ENCODE measurements around the gene PLCG2. TPM values are rescaled to one million over a fixed set of nuclear protein-coding genes. Genes with fewer than 3 reads are reported as not detected.
"Not testable (repeated sequence)": the region's sequence is repeated elsewhere in the genome, so short reads cannot be mapped to it uniquely, and the experiment has no call there.

The PLCG2 gene
- total RNA-seq, 1 donor from 2014 or later = 7.1 TPM

DNA sequence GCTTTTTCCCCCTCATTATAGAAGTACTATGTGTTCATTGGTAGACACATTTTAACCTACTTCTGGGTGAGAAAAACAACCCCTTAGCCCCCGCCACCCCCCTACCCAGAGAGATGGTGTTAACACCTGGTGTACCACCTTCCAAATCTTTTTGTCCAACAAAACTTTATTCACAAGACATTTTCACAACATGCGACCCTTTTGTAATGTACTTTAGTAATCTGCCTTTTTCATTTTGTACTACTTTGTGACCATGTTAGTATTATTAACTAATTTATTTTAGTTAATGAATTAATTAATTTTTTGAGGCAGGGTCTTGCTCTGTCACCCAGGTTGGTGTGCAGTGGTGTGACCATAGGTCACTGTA lies 20.0 kb downstream of the PLCG2 start:
- Mint-ChIP-seq H3K27me3 (ENCODE audit: low read depth) (no peaks in the 10 kb centered on the region), H3K27ac (peak overlapping the region; percentile 77), H3K9me3 (no peaks in the 10 kb centered on the region), H3K4me3 (ENCODE audit: low read depth) (no peak overlapping the region), H3K4me1 (ENCODE audit: low read depth) (peaks cover 28% of the 10 kb centered on the region), H3K36me3 (ENCODE audit: low read depth) (peaks cover 3% of the 10 kb centered on the region)
- intact Hi-C loops (cut with micrococcal nuclease) = loop anchor here (2.0 to 5.0 kb wide), 2 partner anchors 20 to 33 kb away; partner anchors contain the start of gene PLCG2
- DNase-seq (ENCODE audit: low spot score) = no peak

DNA sequence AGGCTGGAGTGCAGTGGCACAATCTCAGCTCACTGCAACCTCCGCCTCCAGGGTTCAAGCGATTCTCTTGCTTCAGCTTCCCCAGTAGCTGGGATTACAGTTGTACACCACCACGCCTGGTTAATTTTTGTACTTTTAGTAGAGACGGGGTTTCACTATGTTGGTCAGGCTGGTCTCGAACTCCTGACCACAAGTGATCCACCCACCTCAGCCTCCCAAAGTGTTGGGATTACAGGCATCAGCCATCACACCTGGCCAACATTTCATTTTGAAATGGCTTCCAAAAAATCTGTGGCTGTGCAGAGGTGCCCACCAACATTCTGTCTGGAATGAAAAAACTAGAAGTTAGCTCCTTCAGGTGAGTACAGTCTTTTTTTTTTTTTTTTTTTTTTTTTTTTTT lies 22.6 kb downstream of the PLCG2 start:
- H3K27me3 Mint-ChIP-seq (ENCODE audit: low read depth); DNase-seq (ENCODE audit: low spot score): not testable (repeated sequence)
- H3K4me1 Mint-ChIP-seq (ENCODE audit: low read depth) = peaks cover 23% of the 10 kb centered on the region

DNA sequence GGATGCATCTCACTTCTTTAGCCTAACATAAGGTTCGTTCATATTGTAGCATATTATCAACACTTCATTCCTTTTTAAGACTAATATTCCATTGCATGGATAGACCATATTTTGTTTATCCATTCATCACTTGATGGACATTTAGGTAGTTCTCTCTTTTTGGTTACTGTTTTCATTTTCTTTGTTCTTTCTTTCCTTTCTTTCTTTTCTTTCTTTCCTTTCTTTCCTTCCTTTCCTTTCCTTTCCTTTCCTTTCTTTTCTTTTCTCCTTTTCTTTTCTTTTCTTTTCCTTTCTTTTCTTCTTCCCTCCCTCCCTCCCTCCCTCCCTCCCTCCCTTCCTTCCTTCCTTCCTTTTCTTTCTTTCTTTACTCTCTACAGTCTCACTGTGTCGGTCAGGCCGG lies 24.2 kb downstream of the PLCG2 start:
- Mint-ChIP-seq H3K27ac (no peak overlapping the region), H3K9me3 (no peaks in the 10 kb centered on the region), H3K36me3 (ENCODE audit: low read depth) (peaks cover 6% of the 10 kb centered on the region), H3K27me3 (ENCODE audit: low read depth) (no peaks in the 10 kb centered on the region), H3K4me3 (ENCODE audit: low read depth) (no peak overlapping the region), H3K4me1 (ENCODE audit: low read depth) (peaks cover 19% of the 10 kb centered on the region)
- intact Hi-C loops (cut with micrococcal nuclease) = no loop called here
- no peak for DNase-seq (ENCODE audit: low spot score)

More for the DNA sequence above, 22.6 kb downstream of the PLCG2 start:
- H3K36me3 Mint-ChIP-seq (ENCODE audit: low read depth); H3K4me3 Mint-ChIP-seq (ENCODE audit: low read depth); H3K27ac Mint-ChIP-seq; H3K9me3 Mint-ChIP-seq; intact Hi-C loops (cut with micrococcal nuclease): not testable (repeated sequence)

DNA sequence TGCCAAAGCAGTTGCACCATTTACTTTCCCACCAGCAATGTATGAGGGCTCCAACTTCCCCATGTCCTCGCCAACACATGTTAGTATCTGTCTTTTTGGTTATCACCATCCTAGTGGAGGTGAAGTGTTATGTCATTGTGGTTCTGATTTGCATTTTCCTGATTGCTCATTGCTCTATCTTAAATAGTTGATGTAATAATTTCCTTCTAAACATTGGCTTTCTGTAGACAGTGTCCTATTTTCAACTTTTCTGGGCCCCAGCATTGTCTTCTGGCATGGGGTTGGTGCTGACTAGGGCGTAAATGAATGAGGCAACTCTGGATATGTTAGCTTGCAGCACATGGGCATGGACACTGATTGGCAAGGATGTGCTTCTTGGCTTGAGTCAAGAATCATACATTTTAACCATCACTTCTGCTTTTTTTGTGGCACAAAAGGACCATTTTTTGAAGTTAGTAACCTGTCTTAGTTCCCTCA lies 25.1 kb downstream of the PLCG2 start:
- no peak for DNase-seq (ENCODE audit: low spot score)
- Mint-ChIP-seq H3K27ac (no peak overlapping the region), H3K4me1 (ENCODE audit: low read depth) (peaks cover 16% of the 10 kb centered on the region), H3K27me3 (ENCODE audit: low read depth) (no peaks in the 10 kb centered on the region), H3K4me3 (ENCODE audit: low read depth) (no peak overlapping the region), H3K9me3 (no peaks in the 10 kb centered on the region), H3K36me3 (ENCODE audit: low read depth) (peaks cover 6% of the 10 kb centered on the region)
- intact Hi-C loops (cut with micrococcal nuclease) = no loop called here

DNA sequence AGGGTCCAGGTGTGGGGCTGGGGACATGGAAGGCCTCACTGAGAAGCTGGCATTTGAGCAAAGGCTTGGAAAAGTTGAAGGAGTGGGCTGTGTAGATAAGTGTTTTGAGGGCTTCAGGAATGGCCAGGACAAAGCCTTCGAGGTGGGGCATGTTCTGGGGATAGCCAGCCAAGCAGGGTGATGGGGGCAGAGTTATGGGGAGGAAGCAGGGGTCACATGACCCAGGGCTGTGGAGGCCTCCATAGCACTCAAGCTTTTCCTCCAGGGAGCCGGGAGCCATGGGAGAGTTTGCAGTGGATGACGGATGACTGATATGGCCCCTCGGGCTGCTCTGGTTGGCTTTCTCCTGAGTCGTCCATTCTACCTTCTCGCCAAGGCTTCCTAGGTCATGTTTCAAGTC lies 27.6 kb downstream of the PLCG2 start:
- H3K9me3 Mint-ChIP-seq = no peaks in the 10 kb centered on the region
- peaks cover 28% of the 10 kb centered on the region for H3K4me1 Mint-ChIP-seq (ENCODE audit: low read depth)
- DNase-seq (ENCODE audit: low spot score) = no peak
- H3K27ac Mint-ChIP-seq = no peak overlapping the region
- intact Hi-C loops (cut with micrococcal nuclease) = no loop called here
- H3K4me3 Mint-ChIP-seq (ENCODE audit: low read depth) = no peak overlapping the region
- no peaks in the 10 kb centered on the region for H3K27me3 Mint-ChIP-seq (ENCODE audit: low read depth)
- H3K36me3 Mint-ChIP-seq (ENCODE audit: low read depth) = peaks cover 3% of the 10 kb centered on the region

DNA sequence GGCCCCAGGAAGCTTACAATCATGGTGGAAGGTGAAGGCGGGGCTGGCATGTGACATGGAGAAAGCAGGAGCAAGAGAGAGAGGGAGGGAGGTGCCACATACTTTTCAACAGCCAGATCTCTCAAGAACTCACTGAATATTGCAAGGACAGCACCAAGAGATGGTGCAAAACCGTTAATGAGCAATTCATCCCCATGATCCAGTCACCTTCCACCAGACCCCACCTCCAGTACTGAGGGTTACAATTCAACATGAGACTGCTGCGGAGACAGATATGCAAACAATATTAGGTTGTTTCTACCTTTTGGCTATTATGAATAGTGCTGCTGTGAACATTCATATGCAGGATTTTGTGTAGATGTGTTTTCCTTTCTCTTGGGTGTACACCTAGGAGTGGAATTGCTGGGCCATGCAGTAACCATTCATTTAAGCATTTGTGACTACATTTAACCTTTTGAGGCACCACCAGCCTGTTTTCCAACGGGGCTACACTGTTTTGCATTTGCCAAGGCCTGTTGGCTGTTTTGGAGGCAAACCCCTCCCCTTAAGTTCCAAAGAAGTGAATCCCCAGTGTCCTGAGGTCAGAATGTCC lies 28.8 kb downstream of the PLCG2 start:
- Mint-ChIP-seq H3K9me3 (peaks cover 4% of the 10 kb centered on the region), H3K4me1 (ENCODE audit: low read depth) (peaks cover 28% of the 10 kb centered on the region), H3K36me3 (ENCODE audit: low read depth) (peaks cover 3% of the 10 kb centered on the region), H3K27me3 (ENCODE audit: low read depth) (no peaks in the 10 kb centered on the region), H3K4me3 (ENCODE audit: low read depth) (no peak overlapping the region), H3K27ac (peak overlapping the region; percentile 13)
- DNase-seq (ENCODE audit: low spot score) = no peak
- intact Hi-C loops (cut with micrococcal nuclease) = no loop called here

DNA sequence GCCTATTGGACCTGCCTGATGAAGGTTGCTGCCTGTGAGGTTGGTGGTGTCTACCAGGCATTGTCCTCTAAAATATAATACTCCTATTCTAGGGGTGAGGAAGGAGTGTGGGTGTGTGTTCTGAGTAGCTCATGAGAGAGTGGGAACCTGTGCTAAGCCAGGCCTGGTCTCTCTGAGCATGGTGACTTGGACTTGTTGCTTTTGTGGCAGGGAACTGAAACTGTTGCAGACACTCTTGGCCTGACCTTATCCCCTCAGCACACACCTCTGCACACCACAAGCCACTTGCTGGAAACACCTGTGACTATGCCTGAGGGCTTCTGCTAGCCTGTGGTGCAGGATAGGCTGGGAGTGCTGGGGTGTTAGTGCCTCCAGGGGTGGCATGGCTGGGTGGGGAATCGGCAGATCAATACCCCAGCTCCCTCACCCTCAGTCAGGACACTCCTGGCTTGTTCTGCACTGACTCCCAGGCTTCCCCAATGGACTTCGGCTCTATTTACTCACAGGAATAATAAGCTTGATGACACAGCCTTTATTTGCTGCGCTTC lies 29.9 kb downstream of the PLCG2 start:
- no peak overlapping the region for H3K4me3 Mint-ChIP-seq (ENCODE audit: low read depth)
- H3K27ac Mint-ChIP-seq = no peak overlapping the region
- H3K36me3 Mint-ChIP-seq (ENCODE audit: low read depth) = peaks cover 3% of the 10 kb centered on the region
- H3K9me3 Mint-ChIP-seq = peaks cover 7% of the 10 kb centered on the region
- intact Hi-C loops (cut with micrococcal nuclease) = no loop called here
- DNase-seq (ENCODE audit: low spot score) = no peak
- no peaks in the 10 kb centered on the region for H3K27me3 Mint-ChIP-seq (ENCODE audit: low read depth)
- peaks cover 28% of the 10 kb centered on the region for H3K4me1 Mint-ChIP-seq (ENCODE audit: low read depth)

DNA sequence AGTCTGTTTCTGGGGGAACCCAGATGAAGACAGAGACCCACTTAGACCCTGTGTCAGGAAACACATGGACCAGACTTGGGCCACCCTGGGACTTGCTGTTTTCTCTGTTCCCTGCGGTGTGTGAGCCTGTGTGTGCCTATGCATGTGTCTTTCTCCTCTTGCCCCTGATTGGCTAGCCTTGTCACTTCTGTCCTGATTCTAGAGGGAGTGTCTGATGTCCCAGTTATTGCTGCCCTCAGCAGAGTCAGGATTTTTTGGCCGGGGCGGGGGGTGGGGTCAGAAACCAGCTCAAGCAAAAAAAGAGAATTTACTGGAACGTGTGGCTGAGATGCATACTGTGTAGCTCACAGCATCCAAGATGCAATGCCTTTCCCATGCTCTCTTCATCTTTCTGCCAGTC lies 30.5 kb downstream of the PLCG2 start:
- Mint-ChIP-seq H3K4me3 (ENCODE audit: low read depth) (no peak overlapping the region), H3K27me3 (ENCODE audit: low read depth) (no peaks in the 10 kb centered on the region), H3K4me1 (ENCODE audit: low read depth) (peaks cover 25% of the 10 kb centered on the region), H3K36me3 (ENCODE audit: low read depth) (peaks cover 2% of the 10 kb centered on the region), H3K27ac (no peak overlapping the region), H3K9me3 (peaks cover 7% of the 10 kb centered on the region)
- intact Hi-C loops (cut with micrococcal nuclease) = no loop called here
- no peak for DNase-seq (ENCODE audit: low spot score)

DNA sequence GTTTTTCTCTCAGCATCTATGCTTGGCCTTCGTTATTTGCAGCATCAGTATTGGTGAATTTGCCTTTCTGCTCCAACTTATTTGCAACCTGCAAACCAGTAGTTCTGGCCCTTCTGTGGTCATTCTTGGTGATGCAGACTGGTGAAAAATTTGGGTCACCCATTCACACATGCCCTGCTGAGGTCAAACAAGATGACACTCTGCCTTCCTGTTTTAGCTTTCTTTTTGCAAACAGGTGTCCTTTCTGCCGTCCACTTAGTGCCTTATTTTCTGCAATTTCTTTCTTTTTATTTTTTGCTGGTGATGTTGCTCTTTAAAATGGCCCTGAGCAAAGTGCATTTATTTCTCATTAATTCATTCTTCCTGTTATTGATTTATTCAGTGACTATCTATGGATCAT lies 31.3 kb downstream of the PLCG2 start:
- Mint-ChIP-seq H3K27me3 (ENCODE audit: low read depth) (no peaks in the 10 kb centered on the region), H3K27ac (no peak overlapping the region), H3K4me3 (ENCODE audit: low read depth) (no peak overlapping the region), H3K9me3 (peaks cover 7% of the 10 kb centered on the region), H3K4me1 (ENCODE audit: low read depth) (peaks cover 25% of the 10 kb centered on the region), H3K36me3 (ENCODE audit: low read depth) (no peaks in the 10 kb centered on the region)
- DNase-seq (ENCODE audit: low spot score) = no peak
- intact Hi-C loops (cut with micrococcal nuclease) = no loop called here

DNA sequence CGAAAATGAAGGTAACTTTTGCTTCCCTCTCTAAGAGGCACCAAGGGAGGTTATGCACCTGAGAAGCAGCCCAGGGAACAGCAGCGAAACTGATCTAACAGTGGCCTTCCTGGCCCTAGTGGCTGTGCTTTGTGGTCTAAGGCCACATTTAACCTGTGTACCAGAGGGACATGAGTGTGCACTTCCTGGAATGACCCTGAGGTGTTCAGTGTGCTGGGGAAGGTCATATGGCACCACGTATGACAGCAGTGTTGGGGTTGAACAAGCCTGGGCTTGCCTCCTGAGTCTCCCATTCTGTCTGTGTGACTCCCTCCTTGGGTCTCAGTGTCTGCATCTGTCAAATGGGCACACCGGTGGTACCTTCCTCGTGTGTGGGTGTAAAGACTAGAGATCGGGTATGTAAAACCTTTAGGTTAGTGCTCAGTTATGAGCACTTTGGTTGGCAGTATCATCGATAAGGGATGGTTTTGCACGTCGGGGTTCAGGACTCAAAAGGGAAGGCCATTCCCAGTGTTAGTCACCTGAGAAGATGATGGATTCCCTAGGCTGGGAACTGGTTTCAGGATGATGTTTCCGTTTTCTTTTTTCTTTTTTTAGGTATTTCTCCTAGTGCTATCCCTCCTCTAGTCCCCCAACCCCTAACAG lies 31.9 kb downstream of the PLCG2 start:
- Mint-ChIP-seq H3K4me1 (ENCODE audit: low read depth) (peaks cover 25% of the 10 kb centered on the region), H3K4me3 (ENCODE audit: low read depth) (no peak overlapping the region), H3K9me3 (peaks cover 7% of the 10 kb centered on the region), H3K27ac (no peak overlapping the region), H3K36me3 (ENCODE audit: low read depth) (no peaks in the 10 kb centered on the region), H3K27me3 (ENCODE audit: low read depth) (no peaks in the 10 kb centered on the region)
- intact Hi-C loops (cut with micrococcal nuclease) = no loop called here
- DNase-seq (ENCODE audit: low spot score) = no peak

DNA sequence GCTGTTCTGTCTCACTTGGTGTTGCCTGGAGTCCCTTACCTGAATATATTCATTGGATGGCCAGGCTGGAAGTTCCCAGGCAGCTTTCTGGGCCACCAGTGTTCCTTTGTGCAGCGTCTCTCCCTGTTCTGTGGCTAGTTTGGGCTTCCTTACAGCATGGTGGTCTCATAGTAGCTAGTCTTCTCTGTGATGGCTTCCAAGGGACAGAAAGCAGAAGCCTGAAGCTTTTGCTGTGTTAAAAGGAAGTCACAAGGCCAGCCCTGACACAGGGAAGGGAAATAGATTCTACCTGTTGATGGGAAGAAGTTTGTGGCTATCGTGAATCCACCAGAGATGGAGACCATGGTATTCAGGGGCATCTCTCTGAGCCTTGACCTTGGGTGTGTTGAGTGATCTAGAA lies 34.6 kb downstream of the PLCG2 start:
- intact Hi-C loops (cut with micrococcal nuclease) = no loop called here
- no peak overlapping the region for H3K4me3 Mint-ChIP-seq (ENCODE audit: low read depth)
- H3K4me1 Mint-ChIP-seq (ENCODE audit: low read depth) = peaks cover 21% of the 10 kb centered on the region
- no peak for DNase-seq (ENCODE audit: low spot score)
- no peak overlapping the region for H3K27ac Mint-ChIP-seq
- no peaks in the 10 kb centered on the region for H3K27me3 Mint-ChIP-seq (ENCODE audit: low read depth)
- peaks cover 7% of the 10 kb centered on the region for H3K9me3 Mint-ChIP-seq
- no peaks in the 10 kb centered on the region for H3K36me3 Mint-ChIP-seq (ENCODE audit: low read depth)

DNA sequence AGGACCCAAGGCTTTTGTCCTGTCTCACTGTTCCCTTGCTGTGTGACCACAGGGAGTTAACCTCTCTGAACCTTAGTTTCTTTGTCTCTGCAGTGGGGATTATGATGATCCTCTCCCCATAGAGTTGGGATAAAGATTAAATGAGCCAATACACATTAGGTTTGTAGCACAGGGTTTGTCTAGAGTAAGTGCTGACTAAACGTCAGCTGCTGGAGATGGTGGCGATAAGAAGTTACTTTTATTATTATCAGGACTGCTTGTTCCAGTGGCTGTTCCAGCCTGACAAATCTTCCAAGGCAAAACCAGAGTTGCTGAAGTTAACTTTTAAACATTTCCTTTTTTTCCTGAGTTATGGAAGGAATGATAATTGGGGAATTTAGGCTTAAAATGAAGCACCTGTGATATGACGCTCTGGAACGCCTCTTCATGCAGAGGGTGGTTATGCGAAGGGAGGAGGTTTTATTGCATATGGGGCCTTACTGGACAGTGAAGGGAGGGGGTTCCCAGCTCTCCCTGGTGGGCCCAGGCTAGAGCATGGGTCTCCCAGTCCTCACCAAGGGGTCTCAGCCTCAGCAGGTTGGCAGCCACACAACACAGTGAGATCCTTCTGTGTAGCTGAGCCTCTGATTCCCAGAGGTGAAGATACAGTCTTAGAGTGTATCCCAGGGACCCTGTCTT lies 35.8 kb downstream of the PLCG2 start:
- peaks cover 7% of the 10 kb centered on the region for H3K9me3 Mint-ChIP-seq
- H3K36me3 Mint-ChIP-seq (ENCODE audit: low read depth) = no peaks in the 10 kb centered on the region
- intact Hi-C loops (cut with micrococcal nuclease) = no loop called here
- no peaks in the 10 kb centered on the region for H3K27me3 Mint-ChIP-seq (ENCODE audit: low read depth)
- no peak for DNase-seq (ENCODE audit: low spot score)
- peaks cover 9% of the 10 kb centered on the region for H3K4me1 Mint-ChIP-seq (ENCODE audit: low read depth)
- H3K27ac Mint-ChIP-seq = no peak overlapping the region
- H3K4me3 Mint-ChIP-seq (ENCODE audit: low read depth) = no peak overlapping the region

DNA sequence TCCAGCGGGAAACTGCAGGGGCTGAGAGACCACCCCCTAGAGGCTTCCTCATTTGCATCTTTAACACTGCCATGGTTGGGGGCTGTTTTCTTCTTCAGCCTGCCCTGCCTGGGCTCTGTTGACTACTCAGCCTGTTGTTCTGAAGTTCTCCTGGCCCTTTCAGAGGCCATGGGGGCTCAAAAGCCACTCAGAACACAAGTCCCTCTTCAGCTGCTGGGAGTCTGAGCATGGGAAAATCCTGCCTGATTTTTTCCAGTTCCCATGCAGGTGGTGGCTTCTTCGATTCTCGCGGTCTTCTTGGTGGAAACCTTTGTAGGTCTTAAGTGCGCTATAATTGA lies 36.3 kb downstream of the PLCG2 start:
- intact Hi-C loops (cut with micrococcal nuclease) = no loop called here
- no peak for DNase-seq (ENCODE audit: low spot score)
- H3K9me3 Mint-ChIP-seq = peaks cover 7% of the 10 kb centered on the region
- peaks cover 8% of the 10 kb centered on the region for H3K4me1 Mint-ChIP-seq (ENCODE audit: low read depth)
- no peak overlapping the region for H3K4me3 Mint-ChIP-seq (ENCODE audit: low read depth)
- H3K27ac Mint-ChIP-seq = no peak overlapping the region
- H3K27me3 Mint-ChIP-seq (ENCODE audit: low read depth) = no peaks in the 10 kb centered on the region
- no peaks in the 10 kb centered on the region for H3K36me3 Mint-ChIP-seq (ENCODE audit: low read depth)
